GM21786 (cell line): ENCODE data around the gene LRPAP1.

Experiments used
- ATAC-seq: cut with Tn5 transposase; IDR thresholded peaks from one replicate; pipeline ENCODE4 v1.9.1; 2021; ENCODE audit not compliant: unreplicated experiment

Gene LRPAP1

GRCh38 chr4:3502941-3503936 is 29.0 kb downstream of the LRPAP1 start:
- ATAC-seq: no peak

GRCh38 chr4:3501825-3502425 is 30.3 kb downstream of the LRPAP1 start:
- ATAC-seq: no peak

GRCh38 chr4:3501126-3501824 is 30.9 kb downstream of the LRPAP1 start:
- no peak for ATAC-seq

- ATAC-seq: no peak
Observed at GRCh38 chr4:3500634-3501101, 31.6 kb downstream of the LRPAP1 start.

- no peak for ATAC-seq
Observed at GRCh38 chr4:3500111-3500510, 32.1 kb downstream of the LRPAP1 start.

- ATAC-seq: no peak
Observed at GRCh38 chr4:3499710-3500109, 32.5 kb downstream of the LRPAP1 start.

- no peak for ATAC-seq
Observed at GRCh38 chr4:3498901-3499510, 33.2 kb downstream of the LRPAP1 start.

GRCh38 chr4:3498407-3498806 is 33.8 kb downstream of the LRPAP1 start:
- no peak for ATAC-seq

- no peak for ATAC-seq
Observed at GRCh38 chr4:3497523-3498389, 34.5 kb downstream of the LRPAP1 start.

GRCh38 chr4:3497095-3497494 is 35.1 kb downstream of the LRPAP1 start:
- ATAC-seq: no peak

- no peak for ATAC-seq
Observed at GRCh38 chr4:3496021-3496420, 36.2 kb downstream of the LRPAP1 start.

GRCh38 chr4:3495204-3495975 is 36.8 kb downstream of the LRPAP1 start:
- ATAC-seq: no peak

GRCh38 chr4:3494462-3494871 is 37.8 kb downstream of the LRPAP1 start:
- no peak for ATAC-seq

GRCh38 chr4:3493720-3494461 is 38.3 kb downstream of the LRPAP1 start:
- no peak for ATAC-seq

GRCh38 chr4:3492741-3493719 is 39.2 kb downstream of the LRPAP1 start:
- no peak for ATAC-seq

GRCh38 chr4:3491681-3492405 is 40.4 kb downstream of the LRPAP1 start:
- ATAC-seq: no peak

- no peak for ATAC-seq
Observed at GRCh38 chr4:3489451-3489962, 42.7 kb downstream of the LRPAP1 start.
